Hepatocyte (in vitro differentiated cells): Measurements from ENCODE around the gene SNX27. TPM values are rescaled to one million over a fixed set of nuclear protein-coding genes. Genes with fewer than 3 reads are reported as not detected.

Source experiments
- DNase-seq: peaks from one replicate; pipeline ENCODE4 v3.0.0-alpha.2; 2016; ENCODE audit warnings: low spot score
- H2AFZ ChIP-seq: fragments of 200-600 bp; sonication (generic); 2 replicates; pipeline ENCODE4 v1.6.0; 2016; ENCODE audit warnings: antibody characterized with exemption, mild to moderate bottlenecking
- H3K27ac ChIP-seq: fragments of 200-600 bp; sonication (generic); 2 replicates; pipeline ENCODE4 v1.5.1; 2016; ENCODE audit warnings: mild to moderate bottlenecking
- H3K27me3 ChIP-seq: fragments of 200-600 bp; sonication (generic); 2 replicates; pipeline ENCODE4 v1.6.1; 2016
- H3K36me3 ChIP-seq: fragments of 200-600 bp; sonication (generic); replicated peaks from 2 replicates; pipeline ENCODE4 v1.5.1; 2016; ENCODE audit warnings: low read depth; ENCODE audit not compliant: insufficient read depth
- H3K4me1 ChIP-seq: fragments of 200-600 bp; sonication (generic); 2 replicates; pipeline ENCODE4 v1.5.1; 2016; ENCODE audit warnings: mild to moderate bottlenecking, moderate library complexity; ENCODE audit not compliant: insufficient read depth
- H3K4me2 ChIP-seq: fragments of 200-600 bp; sonication (generic); 2 replicates; pipeline ENCODE4 v1.6.0; 2016
- H3K4me3 ChIP-seq: fragments of 200-600 bp; sonication (generic); 2 replicates; pipeline ENCODE4 v1.5.1; 2016; ENCODE audit warnings: mild to moderate bottlenecking
- H3K79me2 ChIP-seq: fragments of 200-600 bp; sonication (generic); 2 replicates; pipeline ENCODE4 v1.6.0; 2017; ENCODE audit warnings: mild to moderate bottlenecking
- H3K9me2 ChIP-seq: fragments of 200-600 bp; sonication (generic); replicated peaks from 2 replicates; pipeline ENCODE4 v1.6.0; 2017; ENCODE audit warnings: mild to moderate bottlenecking; ENCODE audit not compliant: insufficient read depth
- H3K9me3 ChIP-seq: fragments of 200-600 bp; sonication (generic); 2 replicates; pipeline ENCODE4 v1.5.1; 2016; ENCODE audit warnings: low read depth, mild to moderate bottlenecking
- H4K20me1 ChIP-seq: fragments of 200-600 bp; sonication (generic); 2 replicates; pipeline ENCODE4 v1.6.0; 2016; ENCODE audit warnings: mild to moderate bottlenecking; ENCODE audit not compliant: insufficient read depth, poor library complexity, severe bottlenecking
- CTCF ChIP-seq: fragments of 200-600 bp; sonication (generic); IDR thresholded peaks from 2 replicates; pipeline ENCODE4 v1.5.1; 2016; ENCODE audit warnings: antibody characterized with exemption, mild to moderate bottlenecking; ENCODE audit not compliant: poor library complexity
- EZH2 ChIP-seq: fragments of 200-600 bp; sonication (generic); IDR thresholded peaks from 2 replicates; pipeline ENCODE4 v1.6.1; 2016; ENCODE audit warnings: antibody characterized with exemption, mild to moderate bottlenecking, borderline replicate concordance
- EZH2phosphoT487 ChIP-seq: fragments of 200-600 bp; sonication (generic); IDR thresholded peaks from one replicate; pipeline ENCODE4 v1.6.1; 2018; ENCODE audit warnings: antibody characterized with exemption, mild to moderate bottlenecking, low read depth, moderate library complexity; ENCODE audit not compliant: unreplicated experiment, severe bottlenecking
- WGBS: methylation state at CpG from one replicate; pipeline ENCODE4 v1.1.6; 2016; ENCODE audit warnings: low lambda C conversion rate; ENCODE audit errors: missing lambda C conversion rate; 5-methylcytosine and 5-hydroxymethylcytosine counted together
- polyA plus RNA-seq: library from polyadenylated mRNA; unstranded; fragments of >200 nt; fragmentation: Nextera tagmentation; extraction: Ambion mirVana; gene quantifications from 2 replicates; pipeline ENCODE4 v1.2.1, GENCODE V29; 2016
- total RNA-seq: library from RNA; depleted of rRNA; stranded (reverse); fragments of >200 nt; gene quantifications from 2 replicates; pipeline ENCODE4 v1.2.3, GENCODE V29; 2014

The SNX27 gene
- total and polyA plus RNA-seq, 2 experiments from 2014 or later = 24.0 to 38.7 TPM

GRCh38 chr1:151728151-151729054 lies 116.6 kb downstream of the SNX27 start:
- H3K36me3 ChIP-seq = no peaks in the 10 kb centered on the region
- no peak overlapping the region for H2AFZ ChIP-seq
- peaks cover 2% of the 10 kb centered on the region for H3K27me3 ChIP-seq
- H3K79me2 ChIP-seq = no peaks in the 10 kb centered on the region
- H3K9me2 ChIP-seq = no peaks in the 10 kb centered on the region
- TF ChIP-seq EZH2phosphoT487 (no peak), CTCF (no peak)
- 38% methylated on average over 19 of the region's 19 CpGs for WGBS
- H4K20me1 ChIP-seq = no peaks in the 10 kb centered on the region
- H3K4me1 ChIP-seq = no peaks in the 10 kb centered on the region
- no peaks in the 10 kb centered on the region for H3K9me3 ChIP-seq
- peak overlapping the region; percentile 50 for H3K4me2 ChIP-seq
- DNase-seq = no peak
- no peak overlapping the region for H3K4me3 ChIP-seq
- H3K27ac ChIP-seq = no peak overlapping the region

GRCh38 chr1:151729157-151729965 lies 117.5 kb downstream of the SNX27 start:
- DNase-seq = no peak
- H3K36me3 ChIP-seq = no peaks in the 10 kb centered on the region
- H3K9me2 ChIP-seq = no peaks in the 10 kb centered on the region
- no peak overlapping the region for H3K4me2 ChIP-seq
- H3K79me2 ChIP-seq = no peaks in the 10 kb centered on the region
- 53% methylated on average over 10 of the region's 10 CpGs for WGBS
- H2AFZ ChIP-seq = no peak overlapping the region
- H3K27ac ChIP-seq = no peak overlapping the region
- H3K4me1 ChIP-seq = no peaks in the 10 kb centered on the region
- H3K27me3 ChIP-seq = no peaks in the 10 kb centered on the region
- no peak overlapping the region for H3K4me3 ChIP-seq
- H3K9me3 ChIP-seq = no peaks in the 10 kb centered on the region
- TF ChIP-seq EZH2phosphoT487 (no peak), CTCF (no peak), EZH2 (no peak)
- no peaks in the 10 kb centered on the region for H4K20me1 ChIP-seq

- no peak overlapping the region for H2AFZ ChIP-seq
- H3K9me2 ChIP-seq = no peaks in the 10 kb centered on the region
- H4K20me1 ChIP-seq = no peaks in the 10 kb centered on the region
- no peaks in the 10 kb centered on the region for H3K36me3 ChIP-seq
- H3K27ac ChIP-seq = no peak overlapping the region
- no peaks in the 10 kb centered on the region for H3K27me3 ChIP-seq
- no peaks in the 10 kb centered on the region for H3K4me1 ChIP-seq
- no peak overlapping the region for H3K4me3 ChIP-seq
- TF ChIP-seq EZH2phosphoT487 (no peak), EZH2 (no peak), CTCF (no peak)
- H3K9me3 ChIP-seq = no peaks in the 10 kb centered on the region
- 91% methylated on average over 4 of the region's 4 CpGs for WGBS
- no peak overlapping the region for H3K4me2 ChIP-seq
- DNase-seq = no peak
- H3K79me2 ChIP-seq = no peaks in the 10 kb centered on the region
Observed at GRCh38 chr1:151729966-151730291, 118.1 kb downstream of the SNX27 start.
